Measurements from ENCODE around the gene FGFR1OP2.
"Not testable (repeated sequence)": the region's sequence is repeated elsewhere in the genome, so short reads cannot be mapped to it uniquely, and the experiment has no call there.

GRCh38 chr12:26961391-26961790, 23.1 kb downstream of the FGFR1OP2 start:
- TF ChIP-seq CTCF (conservative IDR thresholded peaks at IDR 0.05; ENCODE audit: low read length); EZH2phosphoT487 (IDR thresholded peaks at IDR 0.05; ENCODE audit: borderline replicate concordance, low read depth, low read length): not testable (repeated sequence)

Data from OCI-LY7 (cell line).